ENCODE data around the gene HDAC9.

DNA sequence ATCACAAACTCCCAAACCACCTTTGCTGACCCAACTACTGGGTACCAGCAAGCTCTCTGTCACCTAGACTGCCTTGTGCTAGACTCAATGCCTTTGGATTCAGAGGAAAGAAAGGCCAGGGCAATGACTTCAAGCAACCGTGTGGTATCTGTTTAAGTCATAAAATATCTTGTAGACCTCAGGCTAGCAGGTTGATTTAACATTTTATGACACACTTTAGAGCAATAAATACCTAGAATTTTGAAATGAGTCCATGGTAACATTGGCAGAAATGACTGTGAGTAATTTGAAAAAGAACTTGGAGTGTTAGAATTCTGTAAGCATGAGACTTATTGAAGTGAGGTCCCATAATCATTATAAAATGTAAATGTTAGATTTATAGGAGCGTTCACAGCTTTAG, 534.7 kb downstream of the HDAC9 start:
- no peak for TF ChIP-seq POLR2A (IDR thresholded peaks at IDR 0.05)
- TF ChIP-seq, protein P1, sequence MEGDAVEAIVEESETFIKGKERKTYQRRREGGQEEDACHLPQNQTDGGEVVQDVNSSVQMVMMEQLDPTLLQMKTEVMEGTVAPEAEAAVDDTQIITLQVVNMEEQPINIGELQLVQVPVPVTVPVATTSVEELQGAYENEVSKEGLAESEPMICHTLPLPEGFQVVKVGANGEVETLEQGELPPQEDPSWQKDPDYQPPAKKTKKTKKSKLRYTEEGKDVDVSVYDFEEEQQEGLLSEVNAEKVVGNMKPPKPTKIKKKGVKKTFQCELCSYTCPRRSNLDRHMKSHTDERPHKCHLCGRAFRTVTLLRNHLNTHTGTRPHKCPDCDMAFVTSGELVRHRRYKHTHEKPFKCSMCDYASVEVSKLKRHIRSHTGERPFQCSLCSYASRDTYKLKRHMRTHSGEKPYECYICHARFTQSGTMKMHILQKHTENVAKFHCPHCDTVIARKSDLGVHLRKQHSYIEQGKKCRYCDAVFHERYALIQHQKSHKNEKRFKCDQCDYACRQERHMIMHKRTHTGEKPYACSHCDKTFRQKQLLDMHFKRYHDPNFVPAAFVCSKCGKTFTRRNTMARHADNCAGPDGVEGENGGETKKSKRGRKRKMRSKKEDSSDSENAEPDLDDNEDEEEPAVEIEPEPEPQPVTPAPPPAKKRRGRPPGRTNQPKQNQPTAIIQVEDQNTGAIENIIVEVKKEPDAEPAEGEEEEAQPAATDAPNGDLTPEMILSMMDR (IDR thresholded peaks at IDR 0.05) = no peak

All from prostate gland (tissue), 2 donors.